Measurements from ENCODE around the gene GIT2.

The GIT2 gene

DNA sequence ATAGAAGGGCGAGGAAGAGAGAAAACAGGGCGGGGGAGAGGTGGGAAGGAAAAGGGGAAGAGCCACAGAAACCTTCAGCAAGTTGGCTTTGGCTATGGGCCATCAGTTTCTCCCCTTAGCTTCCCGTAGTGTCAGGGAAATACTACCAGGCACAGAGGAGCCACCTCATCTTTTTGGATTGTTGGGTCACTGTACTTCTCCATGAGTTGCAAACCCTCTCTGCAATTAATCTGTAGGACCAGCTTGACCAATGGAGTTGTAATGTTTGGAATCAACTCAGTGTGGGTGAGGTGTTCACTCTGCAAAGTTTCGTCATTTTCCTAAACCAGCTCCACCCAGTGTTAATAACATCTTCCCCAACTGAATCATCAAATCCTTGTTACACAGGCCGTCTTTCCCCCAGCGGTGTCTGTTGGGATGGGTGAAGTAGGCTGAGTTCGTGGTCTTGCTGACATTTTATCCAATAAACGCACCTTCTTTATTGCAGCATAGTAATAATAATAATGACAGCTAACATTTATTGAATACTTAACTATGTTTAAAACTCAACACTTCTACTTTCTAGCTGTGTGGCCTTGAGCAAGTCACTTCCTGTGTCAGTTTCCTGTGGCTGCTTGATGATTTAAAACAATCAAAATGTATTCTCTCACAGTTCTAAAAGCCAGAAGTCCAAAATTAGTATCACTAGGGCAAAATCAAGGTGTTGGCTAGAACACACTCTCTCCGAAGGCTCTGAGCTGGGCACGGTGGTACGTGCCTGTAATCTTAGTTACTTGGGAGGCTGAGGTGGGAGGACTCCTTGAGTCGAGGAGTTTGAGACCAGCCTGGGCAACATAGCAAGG lies 107.8 kb downstream of the GIT2 start:
- no peak for DNase-seq

DNA sequence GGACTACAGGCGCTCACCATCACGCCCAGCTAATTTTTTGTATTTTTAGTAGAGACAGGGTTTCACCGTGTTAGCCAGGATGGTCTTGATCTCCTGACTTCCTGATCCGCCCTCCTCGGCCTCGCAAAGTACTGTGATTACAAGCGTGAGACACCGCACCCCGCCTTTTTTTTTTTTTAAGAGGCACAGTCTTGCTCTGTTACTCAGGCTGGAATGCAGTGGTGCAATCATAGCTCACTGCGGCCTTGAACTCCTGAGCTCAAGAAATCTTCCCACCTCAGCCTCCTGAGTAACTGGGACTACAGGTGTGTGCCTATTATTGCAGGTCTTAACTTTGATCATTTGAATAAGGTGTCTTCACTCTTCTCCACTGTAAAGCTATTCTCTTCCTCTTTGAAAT lies 110.6 kb downstream of the GIT2 start:
- DNase-seq = no peak

DNA sequence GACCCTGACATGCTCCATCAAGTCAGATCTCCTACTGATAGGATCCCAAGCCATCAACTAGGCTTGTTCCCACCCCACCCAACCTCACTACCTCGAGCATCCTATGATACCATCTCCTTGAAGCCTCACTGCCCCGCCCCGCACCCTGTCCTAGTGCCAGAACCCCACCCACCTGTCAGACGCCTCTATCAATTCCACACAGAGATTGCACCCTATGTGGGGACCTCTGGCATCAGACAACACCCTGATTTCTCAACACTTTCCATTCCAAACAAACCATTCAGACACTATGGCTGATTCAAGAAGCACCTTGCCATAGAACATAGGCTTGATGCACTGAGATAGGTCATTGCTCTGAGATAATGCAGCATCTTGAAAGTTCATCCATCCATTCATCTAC lies 112.7 kb downstream of the GIT2 start:
- DNase-seq = no peak

GRCh38 chr12:109881752-109882151 lies 114.4 kb downstream of the GIT2 start:
- no peak for DNase-seq

DNA sequence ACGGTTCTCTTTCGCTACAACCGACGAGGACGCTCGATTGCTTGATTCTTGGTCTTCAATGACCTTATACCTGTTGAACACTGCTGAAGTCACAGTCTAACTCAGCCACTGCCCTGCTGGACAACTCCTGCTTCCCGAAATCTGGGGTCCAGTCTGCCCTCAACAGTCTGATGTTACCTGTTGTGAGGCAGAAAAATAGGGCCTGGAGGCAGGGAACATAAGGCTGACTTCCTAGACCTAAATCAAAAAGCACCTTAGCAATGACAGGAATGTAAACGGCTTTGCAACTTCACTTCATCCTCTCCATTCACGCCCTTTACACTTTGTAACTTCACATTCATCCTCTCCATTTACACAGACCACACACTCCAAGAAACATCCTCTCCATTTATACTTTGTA lies 115.2 kb downstream of the GIT2 start:
- DNase-seq = no peak

DNA sequence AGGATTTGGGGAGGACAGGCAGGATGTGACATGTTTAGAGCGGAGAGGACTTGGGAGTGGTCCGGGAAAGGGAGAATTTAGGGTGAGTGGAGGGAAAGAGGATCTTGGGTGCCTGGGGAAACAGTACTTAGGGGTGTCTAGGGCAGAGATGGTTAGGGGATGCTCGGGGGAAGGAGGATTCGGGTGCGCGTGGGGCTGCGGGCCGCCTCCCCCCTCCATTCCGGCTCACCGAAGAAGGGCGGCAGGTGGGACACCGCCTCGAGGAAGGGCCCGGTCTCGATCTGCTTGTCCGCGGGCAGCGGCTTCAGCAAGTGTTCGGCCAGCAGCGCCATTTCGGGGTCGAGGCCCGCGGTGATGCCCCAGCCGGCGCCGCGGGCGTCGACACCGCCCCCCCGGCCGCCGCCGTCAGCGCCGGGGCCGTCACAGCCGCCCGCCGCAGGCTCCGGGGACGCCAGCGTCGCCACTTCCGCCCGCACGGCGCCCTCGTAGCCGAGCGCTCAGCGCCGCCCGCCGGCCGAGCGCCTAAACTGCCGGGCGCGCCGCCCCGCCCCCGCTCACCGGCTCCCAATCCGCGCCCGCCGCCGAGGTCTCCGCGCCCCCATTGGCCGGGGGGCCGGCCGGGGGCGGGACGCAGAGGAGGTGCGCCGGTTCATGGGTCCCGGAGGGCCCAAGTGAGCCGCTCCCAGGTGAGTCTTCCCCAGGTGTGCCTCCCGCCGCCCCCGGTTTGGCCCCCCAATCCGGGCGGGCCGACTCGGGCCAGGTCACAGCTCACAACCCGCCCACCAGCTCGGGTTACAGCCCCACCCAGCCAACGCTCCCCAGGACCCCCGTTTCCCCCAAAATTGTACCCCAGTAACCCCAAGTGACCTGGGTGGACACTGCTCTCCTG lies 115.9 kb downstream of the GIT2 start, which contains the start of gene GLTP:
Gene GLTP, minus strand, starts transcription at position 499 of the 889 bp plus-strand sequence. Its CDS starts 167 bp downstream, at position 332.
- DNase-seq = peak; percentile 80

All from NCI-H1105 (cell line).